Posterior vena cava (tissue), 2 donors: ENCODE measurements around the gene CHL1. TPM values are rescaled to one million over a fixed set of nuclear protein-coding genes. Genes with fewer than 3 reads are reported as not detected.
"Not testable (repeated sequence)": the region's sequence is repeated elsewhere in the genome, so short reads cannot be mapped to it uniquely, and the experiment has no call there.

ENCODE experiments used
- DNase-seq: peaks from one replicate; pipeline ENCODE4 v3.0.0-alpha.2; 2020; ENCODE audit warnings: low spot score
- intact Hi-C, 2 donors: fragments of 100-400 bp; cut with DNase I; formaldehyde crosslinking; loops; one replicate each; pipeline versions ENCODE4 v1.14.1 to v1.14.2; 2022 to 2023
- total RNA-seq, 2 donors: library from RNA; stranded (reverse); fragmentation: NEBNext Ultra II Directional; extraction: Animal tissue kit (Norgen Biotek cat#: 25700); gene quantifications; one replicate each; pipeline ENCODE4 v1.2.1, GENCODE V29; 2021
- donor health status: DM: yes; HTN: yes; CAD: no.
- donor health status: DM: yes; HTN: yes; CAD: no.

Gene CHL1
- total RNA-seq, 2 donors from 2014 or later: 4.9 to 7.8 TPM

DNA sequence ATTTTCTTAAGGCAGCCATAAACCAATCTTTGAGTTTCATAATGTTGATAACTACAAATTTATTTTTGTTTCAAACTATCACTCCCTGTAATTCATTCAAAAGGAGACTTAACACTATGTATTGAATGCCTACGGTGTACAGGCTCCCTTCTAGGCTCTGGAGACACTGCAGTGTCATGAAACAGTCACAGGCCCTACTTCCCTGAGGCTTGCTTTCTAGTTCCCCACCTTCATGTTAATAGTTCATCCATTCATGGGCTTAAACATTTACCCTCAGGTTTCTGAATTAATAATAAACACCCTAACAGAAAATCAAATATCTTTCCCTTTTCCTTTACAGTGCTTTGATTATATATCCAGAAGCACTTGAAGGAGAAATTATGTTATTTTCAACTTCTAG is 168.7 kb downstream of the CHL1 start:
- DNase-seq: no peak
- intact Hi-C loops: no loop called here

DNA sequence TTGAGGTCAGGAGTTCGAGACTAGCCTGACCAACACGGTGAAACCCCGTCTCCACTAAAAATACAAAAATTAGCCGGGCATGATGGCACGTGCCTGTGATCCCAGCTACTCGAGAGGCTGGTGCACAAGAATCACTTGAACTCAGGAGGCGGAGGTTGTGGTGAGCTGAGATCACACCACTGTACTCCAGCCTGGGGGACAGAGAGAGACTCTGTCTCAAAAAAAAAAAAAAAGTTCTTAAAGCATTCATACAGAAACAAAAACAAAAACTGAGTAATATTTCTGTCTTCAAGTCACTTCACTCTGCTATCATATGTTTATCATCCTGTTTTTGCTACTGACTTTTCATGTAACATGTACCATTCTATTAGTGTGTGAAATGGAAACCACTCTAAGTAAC is 169.7 kb downstream of the CHL1 start:
- intact Hi-C loops, DNase-seq: not testable (repeated sequence)

DNA sequence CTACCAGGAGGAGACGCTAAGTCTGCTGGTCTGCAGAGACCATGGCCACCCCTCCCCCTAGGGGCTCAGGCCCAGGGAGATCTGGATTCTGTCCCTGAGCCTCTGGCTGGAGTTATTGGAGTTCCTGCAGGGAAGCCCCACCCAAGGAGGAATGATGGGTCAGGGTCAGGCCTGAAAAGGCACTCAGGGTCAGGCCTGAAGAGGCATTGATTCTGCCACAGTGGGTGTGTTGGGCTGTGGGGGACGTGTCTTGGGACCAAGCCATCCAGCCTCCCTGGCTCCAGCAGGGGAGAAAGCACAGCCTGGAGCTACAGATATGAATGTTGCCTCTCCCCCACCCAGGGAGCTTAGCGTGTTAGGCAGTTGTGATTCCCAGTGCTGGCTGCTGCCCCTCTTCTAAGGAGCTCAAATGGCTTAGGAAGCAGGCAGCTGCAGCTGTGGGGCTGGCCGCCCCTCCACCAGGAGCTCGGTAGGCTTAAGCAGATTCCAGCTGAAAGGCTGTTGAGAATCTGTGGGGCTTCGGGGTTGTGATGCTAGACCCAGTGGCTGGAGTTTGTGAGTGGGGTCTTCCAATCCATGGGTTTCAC is 176.7 kb downstream of the CHL1 start:
- intact Hi-C loops: no loop called here
- DNase-seq: no peak

DNA sequence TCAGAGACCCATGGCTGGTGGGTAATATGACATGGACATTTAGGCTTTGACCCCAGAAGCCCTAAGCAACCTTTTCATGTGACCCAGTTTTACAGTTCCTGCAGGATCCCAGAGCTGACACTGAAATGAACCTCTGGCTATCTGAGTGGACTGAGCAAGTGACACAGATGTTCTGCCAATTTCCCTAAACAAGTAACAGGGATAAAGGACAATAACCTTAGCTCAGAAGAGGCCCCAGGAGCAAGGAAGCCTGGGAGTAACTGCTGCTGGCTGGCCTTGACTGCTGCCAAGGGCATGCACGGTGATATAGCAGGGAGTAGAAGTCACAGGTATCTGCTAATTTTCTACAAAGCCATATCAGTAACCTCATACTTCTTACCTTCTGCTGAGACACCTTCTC is 177.9 kb downstream of the CHL1 start:
- DNase-seq: no peak
- intact Hi-C loops: no loop called here

DNA sequence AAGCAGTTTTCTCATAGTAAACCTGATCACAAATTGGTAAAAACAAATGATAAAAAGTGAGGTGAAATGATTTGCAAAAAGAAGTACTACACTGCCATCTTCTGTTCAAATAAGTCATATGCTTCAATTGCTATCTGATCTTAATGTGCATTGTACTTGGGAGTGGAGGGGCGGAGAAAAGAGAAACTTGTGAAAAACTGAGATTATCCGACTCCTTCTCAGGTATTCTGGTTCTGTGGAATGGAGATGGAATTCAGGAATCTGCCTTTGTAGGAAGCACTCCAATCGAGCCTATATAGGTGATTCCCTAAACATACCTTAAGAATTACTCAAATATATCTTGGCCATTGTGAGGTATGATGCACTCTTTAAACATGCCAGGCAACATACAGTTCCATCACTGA is 180.6 kb downstream of the CHL1 start:
- intact Hi-C loops: no loop called here
- DNase-seq: no peak

DNA sequence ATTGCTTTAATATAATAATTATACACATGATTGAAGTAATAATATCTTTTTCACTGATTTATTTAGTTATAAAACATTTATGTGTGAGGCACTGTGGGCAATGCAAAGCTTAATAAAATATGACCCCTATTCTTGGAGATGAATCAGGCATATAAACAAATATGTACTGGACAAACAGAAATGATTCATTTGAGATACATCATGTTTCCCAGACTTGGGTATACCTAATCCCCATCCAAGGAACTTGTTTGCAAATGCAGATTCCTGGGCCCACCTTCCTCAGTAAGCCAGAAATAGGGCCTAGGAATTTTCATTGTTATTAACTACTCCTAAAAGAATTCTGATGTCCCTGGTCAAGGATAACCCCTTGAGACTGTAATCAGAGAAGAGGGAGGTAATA is 184.2 kb downstream of the CHL1 start:
- DNase-seq: no peak
- intact Hi-C loops: no loop called here

DNA sequence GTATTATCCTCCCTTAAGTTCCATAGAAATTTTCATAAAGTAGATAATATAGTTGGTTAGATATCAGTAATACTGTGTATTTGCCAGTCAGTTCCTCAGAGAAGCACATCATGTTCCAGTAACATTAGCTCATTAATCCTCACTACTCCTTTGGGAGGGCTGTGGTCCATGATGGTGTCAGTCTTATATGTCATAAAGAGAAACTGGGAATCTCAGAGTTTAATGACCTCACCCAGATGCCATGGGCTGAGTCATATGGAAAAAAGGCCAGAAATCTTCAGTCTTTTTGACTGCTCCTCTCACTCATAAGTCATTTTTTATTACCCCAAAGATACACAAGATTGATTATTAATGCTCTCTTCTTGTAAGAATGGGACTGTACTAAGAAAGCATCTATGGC is 188.6 kb downstream of the CHL1 start:
- no peak for DNase-seq
- intact Hi-C loops: no loop called here

DNA sequence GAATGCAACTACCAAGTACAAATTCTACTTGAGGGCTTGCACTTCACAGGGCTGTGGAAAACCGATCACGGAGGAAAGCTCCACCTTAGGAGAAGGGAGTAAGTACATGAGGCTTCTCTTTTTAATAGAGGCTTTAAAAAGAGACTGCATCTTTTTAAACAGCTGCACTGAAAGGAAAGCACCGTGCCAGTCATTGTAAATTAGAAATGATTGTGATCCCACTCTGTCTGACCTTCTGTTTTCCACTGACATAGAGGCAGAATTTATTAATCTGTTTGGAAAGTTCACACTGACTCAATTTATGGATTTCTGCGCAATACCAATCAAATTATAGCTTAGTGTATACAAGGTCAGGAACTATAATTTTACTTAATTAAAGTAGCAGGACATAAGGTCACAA is 198.2 kb downstream of the CHL1 start:
- intact Hi-C loops: no loop called here
- DNase-seq: no peak

DNA sequence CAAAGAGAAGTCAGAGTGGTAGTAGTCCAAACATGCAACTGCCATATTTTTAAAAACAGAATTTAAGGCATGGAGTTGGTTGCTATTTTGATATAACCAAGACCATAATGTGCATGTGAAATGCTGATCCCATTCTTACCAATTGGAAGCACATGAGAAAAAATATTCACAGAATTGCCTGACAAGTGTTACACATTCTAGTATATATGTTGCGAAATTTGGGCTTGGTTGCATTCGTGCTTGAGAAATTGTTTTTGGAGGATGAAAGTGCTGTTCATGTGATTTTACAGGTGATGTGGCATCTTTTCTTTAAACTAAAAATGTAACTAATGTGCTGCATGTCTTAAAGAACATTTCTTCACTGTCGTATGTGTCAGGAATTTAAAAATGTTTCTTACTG is 199.7 kb downstream of the CHL1 start:
- intact Hi-C loops: no loop called here
- no peak for DNase-seq

DNA sequence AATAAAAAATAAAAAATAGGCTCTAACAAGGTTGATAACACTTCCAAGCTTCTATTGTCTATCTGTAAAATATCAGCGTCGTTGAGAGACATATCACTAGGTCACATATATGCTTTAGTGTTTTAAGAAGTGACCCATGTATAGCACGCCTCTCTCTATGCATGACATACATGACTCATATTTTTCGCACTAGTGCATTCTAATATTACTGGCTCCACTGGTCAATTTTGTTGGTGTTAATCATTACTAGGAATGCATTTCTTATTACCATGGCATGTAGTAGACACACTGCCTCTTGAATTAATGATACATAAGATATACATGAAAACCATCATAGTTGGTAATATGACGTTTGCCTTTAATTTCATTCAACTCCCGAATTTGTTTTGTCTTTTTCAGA is 203.1 kb downstream of the CHL1 start:
- DNase-seq: no peak

DNA sequence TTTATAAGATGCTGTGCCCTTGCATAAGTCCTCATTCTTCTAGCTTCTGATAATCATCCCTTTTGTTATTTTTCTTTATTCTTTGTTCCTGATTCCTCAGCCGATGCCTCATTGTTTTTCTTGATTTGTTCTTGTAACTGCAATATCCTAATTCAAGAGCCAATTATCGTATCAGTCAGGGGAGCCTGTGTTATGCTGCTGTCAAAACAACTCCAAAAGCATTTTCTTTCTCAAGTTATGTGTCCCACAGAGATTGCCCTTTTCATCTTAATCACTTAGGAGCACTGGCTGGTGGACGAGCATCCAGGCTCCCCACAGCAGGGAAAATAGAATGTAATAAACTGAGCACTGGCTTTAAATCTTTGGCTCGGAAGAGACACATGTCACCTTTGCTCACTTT is 207.3 kb downstream of the CHL1 start:
- DNase-seq: no peak
- intact Hi-C loops: no loop called here

More for the DNA sequence above, 203.1 kb downstream of the CHL1 start:
- intact Hi-C loops: no loop called here

DNA sequence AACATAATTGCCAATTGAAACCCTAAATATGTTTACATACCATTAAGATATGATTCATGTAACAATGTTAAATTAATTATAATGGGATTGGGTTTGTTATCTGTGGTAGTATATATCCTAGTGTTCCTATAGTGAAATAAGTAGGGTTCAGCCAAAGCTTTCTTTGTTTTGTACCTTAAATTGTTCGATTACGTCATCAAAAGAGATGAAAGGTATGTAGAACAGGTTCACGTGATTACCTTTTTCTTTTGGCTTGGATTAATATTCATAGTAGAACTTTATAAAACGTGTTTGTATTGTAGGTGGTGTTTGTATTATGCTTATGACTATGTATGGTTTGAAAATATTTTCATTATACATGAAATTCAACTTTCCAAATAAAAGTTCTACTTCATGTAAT is 212.4 kb downstream of the CHL1 start:
- DNase-seq: no peak
- intact Hi-C loops: no loop called here

DNA sequence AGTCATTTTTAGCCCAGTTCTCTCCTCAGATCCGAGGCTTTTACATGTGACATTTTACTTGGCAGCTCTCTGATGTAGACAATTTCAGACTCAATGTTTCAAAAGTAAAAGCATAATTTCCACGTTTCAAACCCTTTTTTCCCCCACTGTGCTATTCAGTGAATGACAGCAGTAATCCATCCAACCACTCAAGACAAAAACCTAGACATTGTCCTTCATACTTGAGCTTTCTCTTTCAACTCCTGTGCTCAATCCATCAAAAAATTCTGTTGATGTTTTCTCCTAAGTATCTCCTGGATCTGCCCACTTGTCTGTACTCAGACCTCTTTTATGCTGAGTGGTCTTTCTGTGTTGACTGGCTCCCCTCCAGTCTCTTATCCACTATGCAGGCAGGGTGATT is 214.7 kb downstream of the CHL1 start:
- DNase-seq: no peak
- intact Hi-C loops: no loop called here

DNA sequence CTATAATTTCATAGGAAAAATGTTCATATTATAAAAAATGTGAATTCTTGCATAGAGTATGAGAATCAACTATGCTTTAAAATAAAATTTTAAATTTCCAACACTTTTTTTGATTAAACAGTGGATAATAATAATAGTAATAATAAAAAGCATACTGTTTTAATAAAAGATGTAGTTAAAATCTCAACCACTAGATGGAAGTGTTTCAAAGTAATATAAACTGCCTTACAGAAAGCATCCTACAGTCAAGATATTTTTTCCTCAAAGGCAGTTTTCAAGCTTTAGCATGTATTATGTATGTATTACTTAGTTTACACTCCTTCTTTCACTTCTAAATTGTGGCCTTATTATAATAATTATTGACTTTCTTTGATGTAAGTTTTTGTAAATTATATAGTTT is 217.5 kb downstream of the CHL1 start:
- DNase-seq: no peak
- intact Hi-C loops: no loop called here

DNA sequence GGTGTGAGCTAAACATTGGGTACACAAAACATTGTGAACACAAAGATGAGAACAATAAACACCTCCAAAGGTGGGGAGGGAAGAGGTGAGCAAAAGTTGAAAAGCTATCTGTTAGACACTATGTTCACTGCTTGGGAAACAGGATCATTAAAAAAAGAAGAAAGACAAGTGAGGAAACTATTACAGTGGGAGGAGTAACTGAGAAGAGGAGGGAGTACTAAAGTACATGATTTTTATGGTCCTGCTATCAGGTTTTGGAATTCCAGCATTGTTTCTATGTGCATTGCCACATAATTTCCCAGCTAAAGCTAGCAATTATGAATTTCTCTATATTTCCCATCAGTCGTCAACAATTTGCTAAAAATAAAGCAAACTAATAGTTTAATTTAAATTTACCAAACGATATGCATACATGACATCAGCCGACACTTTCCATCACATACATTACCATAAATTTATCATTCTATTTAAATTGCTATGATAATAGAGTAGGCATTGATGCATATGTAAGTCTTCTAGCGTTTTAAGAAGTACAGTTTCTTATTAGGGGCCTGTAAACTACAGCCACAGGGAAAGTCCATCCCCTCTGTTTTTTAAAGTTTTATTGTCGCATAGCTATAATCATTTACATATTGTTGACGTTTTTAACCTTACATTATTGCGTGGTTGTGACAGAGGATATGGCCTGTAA is 221.8 kb downstream of the CHL1 start:
- DNase-seq: no peak
- intact Hi-C loops: no loop called here

DNA sequence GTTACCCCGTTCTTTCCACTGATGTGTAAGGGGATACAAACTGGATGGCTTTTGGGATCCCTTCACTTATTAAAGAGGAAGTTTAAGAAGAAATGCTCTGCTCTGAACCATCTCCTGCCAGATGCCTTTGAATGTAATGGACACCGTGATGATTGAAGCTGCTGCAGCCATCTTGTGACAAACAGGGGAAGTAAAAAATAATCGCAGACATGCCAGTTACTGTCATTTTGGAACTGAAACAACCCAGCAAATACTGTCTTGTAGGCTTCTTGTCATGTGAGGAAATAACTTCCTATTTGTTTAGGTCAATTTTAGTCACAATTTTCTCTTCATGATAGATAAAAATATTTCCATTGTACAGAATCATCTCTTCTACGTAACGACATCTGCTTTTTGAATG is 224.0 kb downstream of the CHL1 start:
- intact Hi-C loops: no loop called here
- DNase-seq: no peak

DNA sequence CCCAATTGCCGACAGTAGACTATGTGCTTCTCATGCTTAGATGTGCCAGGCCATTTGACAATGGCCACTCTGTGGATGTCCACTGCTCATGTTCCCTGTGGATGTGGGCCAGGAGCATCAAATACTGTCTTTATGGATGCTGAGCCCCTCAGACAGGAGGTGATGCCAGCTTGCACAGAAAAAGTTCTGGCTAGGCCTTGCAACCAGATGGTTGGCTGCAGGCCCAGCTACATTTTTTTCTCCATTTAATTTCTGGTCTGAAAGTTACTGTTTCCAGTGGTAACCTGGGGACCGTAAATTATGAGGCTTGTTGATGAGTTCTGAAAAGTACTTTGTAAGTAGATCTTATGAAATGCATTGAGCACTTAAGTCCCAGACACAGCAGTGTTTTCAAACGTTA is 228.5 kb downstream of the CHL1 start:
- intact Hi-C loops: no loop called here
- DNase-seq: no peak

DNA sequence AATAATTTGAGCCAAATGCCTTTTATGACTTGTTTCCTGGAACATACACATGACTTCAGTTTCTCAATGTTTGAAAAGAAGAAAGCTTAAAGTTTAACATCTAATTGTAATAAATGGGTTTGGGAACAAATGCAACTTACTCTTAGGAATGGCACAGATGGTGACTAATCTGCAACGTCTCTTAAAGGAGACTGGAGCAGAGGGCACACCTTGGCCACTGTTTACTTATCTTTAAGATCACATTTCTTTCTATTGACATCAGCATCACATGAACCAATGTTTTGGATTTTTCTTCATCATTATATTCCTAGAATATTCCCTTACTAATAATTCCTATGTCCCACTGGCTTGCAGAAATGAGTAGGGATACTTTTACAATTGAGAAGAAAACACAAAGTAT is 229.5 kb downstream of the CHL1 start:
- intact Hi-C loops: no loop called here
- DNase-seq: no peak

DNA sequence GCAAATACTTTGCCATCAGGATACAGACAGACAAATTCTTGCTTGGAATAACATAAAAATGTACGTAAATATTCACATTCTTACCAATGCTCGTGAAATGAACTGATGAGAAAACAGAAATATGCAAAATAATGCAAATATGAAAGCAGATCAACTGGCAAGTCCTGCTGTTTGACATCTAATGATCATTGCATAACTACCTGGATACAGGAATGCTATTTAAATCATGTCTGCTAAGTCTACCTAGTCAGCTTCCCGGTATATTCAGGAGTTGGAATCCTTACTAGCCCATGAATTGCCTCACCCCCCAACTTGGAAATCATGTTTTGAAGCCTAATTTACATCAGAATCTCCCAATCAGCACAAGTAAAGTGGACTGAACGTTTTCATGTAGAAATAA is 230.6 kb downstream of the CHL1 start:
- no peak for DNase-seq
- intact Hi-C loops: no loop called here

DNA sequence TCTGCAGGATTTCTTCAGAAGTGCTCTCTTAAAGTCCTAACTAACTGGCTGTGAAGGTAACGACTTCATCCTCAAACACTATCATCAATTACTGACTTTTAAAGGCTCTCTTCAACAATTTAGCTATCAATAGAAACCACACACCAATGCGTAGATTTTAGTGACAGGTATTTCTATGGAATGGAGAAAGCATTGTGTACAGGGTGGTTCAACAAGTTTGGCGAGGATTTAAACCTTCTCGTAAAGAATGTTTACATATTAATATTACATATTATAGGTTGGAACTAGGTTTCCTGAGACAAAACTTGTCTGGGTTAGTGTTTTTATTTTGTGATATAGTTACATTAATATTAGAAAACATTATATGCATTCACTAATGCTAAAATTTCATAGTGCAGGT is 233.6 kb downstream of the CHL1 start:
- intact Hi-C loops: no loop called here
- no peak for DNase-seq

DNA sequence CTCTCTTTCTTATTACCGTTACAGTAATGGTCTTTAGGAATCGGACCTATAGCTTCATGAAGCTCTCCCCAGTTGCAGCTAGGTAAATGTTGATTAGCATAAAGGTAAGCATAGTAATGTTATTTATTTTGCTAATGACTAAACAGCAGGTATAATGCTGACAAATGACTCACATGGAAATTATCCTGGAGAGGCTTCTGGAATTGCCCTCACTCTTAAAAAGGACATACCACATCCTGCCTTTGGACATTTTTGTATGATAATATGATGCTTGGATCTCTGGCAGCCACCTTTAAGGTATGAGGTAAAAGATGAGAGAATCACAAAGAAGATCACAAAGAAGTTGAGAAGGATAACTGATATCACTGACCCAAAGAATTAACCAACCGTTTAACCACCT is 238.6 kb downstream of the CHL1 start:
- no peak for DNase-seq
- intact Hi-C loops: no loop called here

DNA sequence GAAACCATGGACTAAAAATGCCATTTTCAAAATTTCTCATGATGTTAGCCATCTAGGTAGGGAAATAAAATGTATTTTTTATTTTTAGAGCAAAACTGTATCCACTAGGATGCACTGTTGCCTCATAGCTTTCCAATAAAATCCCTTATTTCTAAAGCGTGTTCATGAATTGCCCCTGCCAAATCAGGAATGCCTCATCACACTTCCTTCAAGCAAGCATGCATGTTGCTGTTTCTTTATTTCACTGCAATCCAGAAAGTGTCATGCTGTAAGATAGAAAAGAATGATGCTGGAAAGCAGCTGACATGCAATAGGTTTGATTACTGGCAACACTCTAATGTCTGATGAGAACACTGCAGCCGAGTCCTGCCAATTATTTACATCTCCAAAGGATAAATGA is 239.5 kb downstream of the CHL1 start:
- no peak for DNase-seq
- intact Hi-C loops: no loop called here
